Measurements from ENCODE around the gene B3GNT3. TPM values are rescaled to one million over a fixed set of nuclear protein-coding genes. Genes with fewer than 3 reads are reported as not detected.
A peak's percentile ranks its signal among the peaks of the same experiment; 100 is the strongest.

B3GNT3 gene
- total and polyA plus RNA-seq, 2 of the 13 experiments (the other 11 are each of a cell fraction or from before 2014, with no cell fraction given), result 0.86 to 4.0 TPM

DNA sequence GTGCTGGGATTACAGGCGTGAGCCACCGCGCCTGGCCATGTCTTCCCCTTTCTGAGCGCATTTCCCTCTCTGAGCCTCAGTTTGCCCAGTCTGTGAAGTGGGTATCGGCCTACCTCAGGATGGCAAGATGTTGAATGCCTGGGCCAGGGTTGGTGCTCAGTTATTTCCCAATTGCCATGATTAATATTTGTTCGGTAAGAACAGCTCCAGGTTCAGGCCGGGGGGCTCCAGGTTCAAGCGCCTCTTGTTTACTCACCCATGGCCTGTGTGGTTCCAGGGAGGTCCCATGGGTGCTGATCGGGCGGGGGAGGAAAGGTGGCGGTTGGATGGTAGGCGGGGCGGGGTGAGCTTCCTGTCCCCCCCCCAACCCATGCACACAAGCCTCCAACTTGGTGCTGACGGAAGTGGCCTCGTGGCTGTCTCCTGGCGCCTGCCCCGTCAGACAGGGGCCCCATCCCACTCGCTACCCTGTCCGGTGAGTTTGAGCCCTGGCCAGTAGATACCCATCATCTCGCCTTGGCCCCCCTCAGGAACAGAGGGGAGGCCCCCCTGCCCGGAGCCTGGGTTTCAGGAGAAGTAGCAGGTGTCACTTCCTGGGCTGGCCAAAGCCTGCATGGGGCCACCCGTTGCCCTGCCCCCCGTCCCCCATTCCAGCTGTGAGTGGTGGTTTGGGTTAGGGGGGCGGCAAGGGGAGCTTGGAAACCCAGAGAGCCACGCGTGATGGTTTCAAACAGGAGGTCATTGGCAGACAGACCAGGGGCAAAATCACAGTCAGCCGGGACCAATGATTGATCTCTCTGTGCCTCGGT, 43.6 kb upstream of the B3GNT3 start, which contains the start of gene FCHO1 (continued):
- TF ChIP-seq, protein P1, sequence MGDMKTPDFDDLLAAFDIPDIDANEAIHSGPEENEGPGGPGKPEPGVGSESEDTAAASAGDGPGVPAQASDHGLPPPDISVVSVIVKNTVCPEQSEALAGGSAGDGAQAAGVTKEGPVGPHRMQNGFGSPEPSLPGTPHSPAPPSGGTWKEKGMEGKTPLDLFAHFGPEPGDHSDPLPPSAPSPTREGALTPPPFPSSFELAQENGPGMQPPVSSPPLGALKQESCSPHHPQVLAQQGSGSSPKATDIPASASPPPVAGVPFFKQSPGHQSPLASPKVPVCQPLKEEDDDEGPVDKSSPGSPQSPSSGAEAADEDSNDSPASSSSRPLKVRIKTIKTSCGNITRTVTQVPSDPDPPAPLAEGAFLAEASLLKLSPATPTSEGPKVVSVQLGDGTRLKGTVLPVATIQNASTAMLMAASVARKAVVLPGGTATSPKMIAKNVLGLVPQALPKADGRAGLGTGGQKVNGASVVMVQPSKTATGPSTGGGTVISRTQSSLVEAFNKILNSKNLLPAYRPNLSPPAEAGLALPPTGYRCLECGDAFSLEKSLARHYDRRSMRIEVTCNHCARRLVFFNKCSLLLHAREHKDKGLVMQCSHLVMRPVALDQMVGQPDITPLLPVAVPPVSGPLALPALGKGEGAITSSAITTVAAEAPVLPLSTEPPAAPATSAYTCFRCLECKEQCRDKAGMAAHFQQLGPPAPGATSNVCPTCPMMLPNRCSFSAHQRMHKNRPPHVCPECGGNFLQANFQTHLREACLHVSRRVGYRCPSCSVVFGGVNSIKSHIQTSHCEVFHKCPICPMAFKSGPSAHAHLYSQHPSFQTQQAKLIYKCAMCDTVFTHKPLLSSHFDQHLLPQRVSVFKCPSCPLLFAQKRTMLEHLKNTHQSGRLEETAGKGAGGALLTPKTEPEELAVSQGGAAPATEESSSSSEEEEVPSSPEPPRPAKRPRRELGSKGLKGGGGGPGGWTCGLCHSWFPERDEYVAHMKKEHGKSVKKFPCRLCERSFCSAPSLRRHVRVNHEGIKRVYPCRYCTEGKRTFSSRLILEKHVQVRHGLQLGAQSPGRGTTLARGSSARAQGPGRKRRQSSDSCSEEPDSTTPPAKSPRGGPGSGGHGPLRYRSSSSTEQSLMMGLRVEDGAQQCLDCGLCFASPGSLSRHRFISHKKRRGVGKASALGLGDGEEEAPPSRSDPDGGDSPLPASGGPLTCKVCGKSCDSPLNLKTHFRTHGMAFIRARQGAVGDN (CRISPR knock-in tag; IDR thresholded peaks at IDR 0.05), result peak; percentile 91
- TF ChIP-seq, protein P2, sequence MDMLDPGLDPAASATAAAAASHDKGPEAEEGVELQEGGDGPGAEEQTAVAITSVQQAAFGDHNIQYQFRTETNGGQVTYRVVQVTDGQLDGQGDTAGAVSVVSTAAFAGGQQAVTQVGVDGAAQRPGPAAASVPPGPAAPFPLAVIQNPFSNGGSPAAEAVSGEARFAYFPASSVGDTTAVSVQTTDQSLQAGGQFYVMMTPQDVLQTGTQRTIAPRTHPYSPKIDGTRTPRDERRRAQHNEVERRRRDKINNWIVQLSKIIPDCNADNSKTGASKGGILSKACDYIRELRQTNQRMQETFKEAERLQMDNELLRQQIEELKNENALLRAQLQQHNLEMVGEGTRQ (IDR thresholded peaks at IDR 0.05; ENCODE audit: low read depth, low read length), result no peak
- TF ChIP-seq, protein P2 (CRISPR knock-in tag; IDR thresholded peaks at IDR 0.05; ENCODE audit: borderline replicate concordance), result no peak
- no peak for TF ChIP-seq ZBTB20 (CRISPR knock-in tag; IDR thresholded peaks at IDR 0.05; ENCODE audit: borderline replicate concordance, low read depth)
- TF ChIP-seq ZFX (CRISPR knock-in tag; IDR thresholded peaks at IDR 0.05; ENCODE audit: low read depth), result peak; percentile 30; the same call in 1 of the 2 replicates
- no peak for TF ChIP-seq NFYC (CRISPR knock-in tag; IDR thresholded peaks at IDR 0.05)
- no peak for TF ChIP-seq CCDC6 (CRISPR knock-in tag; IDR thresholded peaks at IDR 0.05)
- no peak for TF ChIP-seq ZMYM2 (CRISPR knock-in tag; IDR thresholded peaks at IDR 0.05)
- TF ChIP-seq, protein P3, sequence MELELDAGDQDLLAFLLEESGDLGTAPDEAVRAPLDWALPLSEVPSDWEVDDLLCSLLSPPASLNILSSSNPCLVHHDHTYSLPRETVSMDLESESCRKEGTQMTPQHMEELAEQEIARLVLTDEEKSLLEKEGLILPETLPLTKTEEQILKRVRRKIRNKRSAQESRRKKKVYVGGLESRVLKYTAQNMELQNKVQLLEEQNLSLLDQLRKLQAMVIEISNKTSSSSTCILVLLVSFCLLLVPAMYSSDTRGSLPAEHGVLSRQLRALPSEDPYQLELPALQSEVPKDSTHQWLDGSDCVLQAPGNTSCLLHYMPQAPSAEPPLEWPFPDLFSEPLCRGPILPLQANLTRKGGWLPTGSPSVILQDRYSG (CRISPR knock-in tag; IDR thresholded peaks at IDR 0.05), result no peak
- TF ChIP-seq, protein P4, sequence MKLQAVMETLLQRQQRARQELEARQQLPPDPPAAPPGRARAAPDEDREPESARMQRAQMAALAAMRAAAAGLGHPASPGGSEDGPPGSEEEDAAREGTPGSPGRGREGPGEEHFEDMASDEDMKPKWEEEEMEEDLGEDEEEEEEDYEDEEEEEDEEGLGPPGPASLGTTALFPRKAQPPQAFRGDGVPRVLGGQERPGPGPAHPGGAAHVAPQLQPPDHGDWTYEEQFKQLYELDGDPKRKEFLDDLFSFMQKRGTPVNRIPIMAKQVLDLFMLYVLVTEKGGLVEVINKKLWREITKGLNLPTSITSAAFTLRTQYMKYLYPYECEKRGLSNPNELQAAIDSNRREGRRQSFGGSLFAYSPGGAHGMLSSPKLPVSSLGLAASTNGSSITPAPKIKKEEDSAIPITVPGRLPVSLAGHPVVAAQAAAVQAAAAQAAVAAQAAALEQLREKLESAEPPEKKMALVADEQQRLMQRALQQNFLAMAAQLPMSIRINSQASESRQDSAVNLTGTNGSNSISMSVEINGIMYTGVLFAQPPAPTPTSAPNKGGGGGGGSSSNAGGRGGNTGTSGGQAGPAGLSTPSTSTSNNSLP (IDR thresholded peaks at IDR 0.05; ENCODE audit: low read depth, low read length), result no peak
- no peak for TF ChIP-seq KLF11 (CRISPR knock-in tag; IDR thresholded peaks at IDR 0.05)
- TF ChIP-seq, protein P5, sequence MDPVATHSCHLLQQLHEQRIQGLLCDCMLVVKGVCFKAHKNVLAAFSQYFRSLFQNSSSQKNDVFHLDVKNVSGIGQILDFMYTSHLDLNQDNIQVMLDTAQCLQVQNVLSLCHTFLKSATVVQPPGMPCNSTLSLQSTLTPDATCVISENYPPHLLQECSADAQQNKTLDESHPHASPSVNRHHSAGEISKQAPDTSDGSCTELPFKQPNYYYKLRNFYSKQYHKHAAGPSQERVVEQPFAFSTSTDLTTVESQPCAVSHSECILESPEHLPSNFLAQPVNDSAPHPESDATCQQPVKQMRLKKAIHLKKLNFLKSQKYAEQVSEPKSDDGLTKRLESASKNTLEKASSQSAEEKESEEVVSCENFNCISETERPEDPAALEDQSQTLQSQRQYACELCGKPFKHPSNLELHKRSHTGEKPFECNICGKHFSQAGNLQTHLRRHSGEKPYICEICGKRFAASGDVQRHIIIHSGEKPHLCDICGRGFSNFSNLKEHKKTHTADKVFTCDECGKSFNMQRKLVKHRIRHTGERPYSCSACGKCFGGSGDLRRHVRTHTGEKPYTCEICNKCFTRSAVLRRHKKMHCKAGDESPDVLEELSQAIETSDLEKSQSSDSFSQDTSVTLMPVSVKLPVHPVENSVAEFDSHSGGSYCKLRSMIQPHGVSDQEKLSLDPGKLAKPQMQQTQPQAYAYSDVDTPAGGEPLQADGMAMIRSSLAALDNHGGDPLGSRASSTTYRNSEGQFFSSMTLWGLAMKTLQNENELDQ (CRISPR knock-in tag; IDR thresholded peaks at IDR 0.05; ENCODE audit: borderline replicate concordance), result no peak
- TF ChIP-seq ZNF350 (CRISPR knock-in tag; IDR thresholded peaks at IDR 0.05; ENCODE audit: borderline replicate concordance, low read depth), result no peak
- TF ChIP-seq ZNF501 (CRISPR knock-in tag; IDR thresholded peaks at IDR 0.05), result 0 out of 2 replicates have a peak, but pooled peaks have one; percentile 3
- no peak for TF ChIP-seq KLF12 (CRISPR knock-in tag; IDR thresholded peaks at IDR 0.05; ENCODE audit: borderline replicate concordance)
- TF ChIP-seq ARHGAP35 (CRISPR knock-in tag; IDR thresholded peaks at IDR 0.05; ENCODE audit: borderline replicate concordance), result no peak
- TF ChIP-seq SIX1 (CRISPR knock-in tag; IDR thresholded peaks at IDR 0.05; ENCODE audit: borderline replicate concordance), result no peak

Measured in HepG2 (cell line).